ENCODE data around the gene THADA. TPM values are rescaled to one million over a fixed set of nuclear protein-coding genes. Genes with fewer than 3 reads are reported as not detected.

Gene THADA
- total and polyA plus RNA-seq, 8 donors = 32.9 to 42.7 (median 37.2) TPM

DNA sequence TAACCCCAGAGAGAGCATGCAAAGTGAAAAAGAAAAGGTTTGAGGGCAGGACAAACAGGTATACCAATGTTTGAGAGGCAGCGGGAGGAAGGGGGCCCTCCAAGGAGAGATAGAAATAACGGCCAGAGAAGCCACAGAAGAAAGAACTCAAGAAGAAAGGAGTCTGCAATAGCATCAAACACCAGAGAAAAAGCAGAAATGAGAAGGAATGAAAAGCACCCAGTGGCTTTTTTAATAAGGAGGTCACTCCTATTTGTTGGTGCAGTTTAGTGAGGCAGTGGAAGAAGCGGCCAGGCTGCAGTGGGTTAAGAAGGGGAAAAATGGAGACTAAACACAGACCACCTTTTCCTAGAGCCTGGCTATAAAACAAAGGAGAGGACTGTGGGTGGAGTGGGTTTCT lies 177.2 kb downstream of the THADA start:
- Histone ChIP-seq H3K4me1 (peaks cover 3 to 42% of the 10 kb centered on the region in 2 donors), H3K4me3 (no peak overlapping the region), H3K36me3 (peaks cover 0 to 4% of the 10 kb centered on the region in 2 donors), H3K27me3 (no peaks in the 10 kb centered on the region), H3K27ac (no peak overlapping the region), H3K9me3 (no peaks in the 10 kb centered on the region)
- ATAC-seq (no peak), DNase-seq (no peak)
- intact Hi-C loops (cut with DNase I) = no loop called here
- TF ChIP-seq CTCF (IDR thresholded peaks at IDR 0.05) = no peak

GRCh38 chr2:43417300-43417699 lies 178.5 kb downstream of the THADA start:
- no peak for DNase-seq
- TF ChIP-seq CTCF (IDR thresholded peaks at IDR 0.05) = no peak
- H3K27ac ChIP-seq = no peak overlapping the region
- no peak overlapping the region for H3K4me3 ChIP-seq
- no peaks in the 10 kb centered on the region for H3K9me3 ChIP-seq
- intact Hi-C loops (cut with DNase I) = no loop called here
- peaks cover 3 to 43% of the 10 kb centered on the region in 2 donors for H3K4me1 ChIP-seq
- no peak for ATAC-seq
- H3K36me3 ChIP-seq = peaks cover 0 to 6% of the 10 kb centered on the region in 2 donors
- H3K27me3 ChIP-seq = no peaks in the 10 kb centered on the region

DNA sequence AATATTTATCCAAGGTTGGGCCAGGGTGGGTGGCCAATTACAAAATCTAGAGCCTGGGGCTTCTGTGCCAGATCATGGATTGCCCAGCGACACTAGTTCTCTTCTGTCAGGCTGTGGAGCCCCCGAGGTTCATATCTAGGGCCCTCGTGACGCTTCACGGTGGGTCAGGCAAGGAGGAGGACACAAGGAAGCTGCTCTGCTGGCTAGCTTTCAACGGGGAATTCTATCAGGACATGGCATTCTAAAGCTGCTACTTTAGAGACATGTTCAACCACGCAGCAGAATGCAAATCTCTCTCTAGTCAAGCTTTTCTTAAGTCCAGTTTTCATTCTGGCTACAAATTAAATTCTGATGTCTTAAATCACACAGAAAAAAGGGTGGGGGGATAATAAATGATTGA lies 180.2 kb downstream of the THADA start:
- Histone ChIP-seq H3K4me3 (no peak overlapping the region), H3K27ac (no peak overlapping the region), H3K4me1 (peaks cover 3 to 43% of the 10 kb centered on the region in 2 donors), H3K36me3 (peaks cover 0 to 6% of the 10 kb centered on the region in 2 donors), H3K9me3 (no peaks in the 10 kb centered on the region), H3K27me3 (no peaks in the 10 kb centered on the region)
- ATAC-seq (no peak), DNase-seq (no peak)
- TF ChIP-seq CTCF (IDR thresholded peaks at IDR 0.05) = no peak
- intact Hi-C loops (cut with DNase I) = no loop called here

GRCh38 chr2:43414586-43415135 lies 181.2 kb downstream of the THADA start:
- ATAC-seq = no peak
- no peak overlapping the region for H3K4me3 ChIP-seq
- DNase-seq = no peak
- H3K27me3 ChIP-seq = no peaks in the 10 kb centered on the region
- H3K27ac ChIP-seq = no peak overlapping the region
- intact Hi-C loops (cut with DNase I) = no loop called here
- TF ChIP-seq CTCF (IDR thresholded peaks at IDR 0.05) = no peak
- H3K4me1 ChIP-seq = peaks cover 0 to 36% of the 10 kb centered on the region in 2 donors
- no peaks in the 10 kb centered on the region for H3K9me3 ChIP-seq
- peaks cover 0 to 6% of the 10 kb centered on the region in 2 donors for H3K36me3 ChIP-seq

GRCh38 chr2:43414033-43414432 lies 181.8 kb downstream of the THADA start:
- Histone ChIP-seq H3K27ac (no peak overlapping the region), H3K4me1 (peaks cover 0 to 37% of the 10 kb centered on the region in 2 donors), H3K27me3 (no peaks in the 10 kb centered on the region), H3K36me3 (peaks cover 0 to 6% of the 10 kb centered on the region in 2 donors), H3K9me3 (no peaks in the 10 kb centered on the region), H3K4me3 (no peak overlapping the region)
- DNase-seq = no peak
- TF ChIP-seq CTCF (IDR thresholded peaks at IDR 0.05) = no peak
- no peak for ATAC-seq
- intact Hi-C loops (cut with DNase I) = no loop called here
